ENCODE results near the gene WEE1. TPM values are rescaled to one million over a fixed set of nuclear protein-coding genes. Genes with fewer than 3 reads are reported as not detected.

Gene WEE1
- total and polyA plus RNA-seq, 2 donors (not counting 3 experiments of a cell fraction or from before 2014, with no cell fraction given) = 19.2 to 42.8 TPM

DNA sequence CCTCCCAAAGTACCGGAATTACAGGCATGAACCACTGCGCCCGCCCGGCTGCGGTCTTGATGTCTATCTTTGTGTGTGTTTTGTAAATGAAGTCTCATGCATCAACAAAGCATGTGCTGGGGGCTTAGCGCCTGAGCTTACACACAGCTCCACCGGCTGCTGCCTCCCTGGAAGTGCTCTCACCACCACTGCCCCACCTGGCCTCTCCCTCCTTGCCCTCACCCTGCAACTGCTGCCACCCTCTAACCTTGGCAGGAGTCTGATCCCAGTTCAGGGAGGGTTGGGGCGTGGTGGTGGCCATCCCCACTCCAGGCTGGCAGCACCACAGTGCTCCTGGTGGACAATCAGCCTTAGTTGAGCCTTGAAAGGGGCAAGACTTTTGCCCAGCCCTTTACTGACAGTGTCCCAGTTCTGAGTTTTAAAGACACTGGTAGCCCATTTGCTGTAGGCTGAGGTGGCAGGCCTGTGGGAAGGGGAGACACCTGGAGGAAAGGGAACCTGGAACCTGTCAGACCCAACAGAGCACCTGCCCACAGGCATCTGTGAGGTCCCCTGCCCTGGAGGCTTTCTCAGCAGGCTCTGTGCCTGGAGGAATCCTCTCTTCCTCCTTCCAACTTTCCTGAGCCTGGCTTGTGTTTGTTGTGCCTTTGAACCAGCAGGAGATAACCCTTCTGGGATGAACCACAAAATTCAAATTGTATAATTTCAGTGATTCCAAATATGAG is 42.4 kb upstream of the WEE1 start:
- Histone ChIP-seq H3K9me1 (replicated peaks; ENCODE audit: control insufficient read depth, extremely low read depth, insufficient read depth, low read length) (no peaks in the 10 kb centered on the region), H3K79me2 (ENCODE audit: control insufficient read depth, insufficient read depth, low read length) (no peaks in the 10 kb centered on the region), H4K20me1 (replicated peaks; ENCODE audit: control insufficient read depth, extremely low read depth, insufficient read depth, low read length) (no peaks in the 10 kb centered on the region), H3K4me1 (ENCODE audit: control insufficient read depth, extremely low read depth, insufficient read depth, low read length) (peaks cover 27% of the 10 kb centered on the region), H3K9ac (replicated peaks; ENCODE audit: extremely low read depth, insufficient read depth, low read length) (no peak overlapping the region), H3K27me3 (ENCODE audit: control insufficient read depth in 2 of 2, insufficient read depth in 2 of 2, low read length in 2 of 2) (no peaks in the 10 kb centered on the region), H2AFZ (ENCODE audit: low read depth, low read length) (no peak overlapping the region), H3K27ac (ENCODE audit: insufficient read depth, low read depth, low read length) (no peak overlapping the region), H3K36me3 (ENCODE audit: control insufficient read depth in 2 of 2, extremely low read depth in 1 of 2, insufficient read depth in 2 of 2, low read length in 2 of 2) (no peaks in the 10 kb centered on the region), H3K9me3 (replicated peaks; ENCODE audit: control insufficient read depth, insufficient read depth, low read length) (no peaks in the 10 kb centered on the region), H3K4me2 (ENCODE audit: insufficient read depth, low read length) (no peak overlapping the region), H3K4me3 (replicated peaks in 1 of 3; ENCODE audit: insufficient read depth in 1 of 3, low read depth in 1 of 3, low read length in 3 of 3) (no peak overlapping the region)
- BruUV-seq (replicated peaks) = no TSS peak
- no peak for FAIRE-seq
- DNase-seq (ENCODE audit: low read depth, low spot score) = no peak
- POLR2A ChIA-PET = no interaction called here
- intact Hi-C loops (cut with micrococcal nuclease) = no loop called here
- TF ChIP-seq GATA2 (IDR thresholded peaks at IDR 0.05; ENCODE audit: insufficient read depth, insufficient read length, low read depth, low read length) (no peak), FOS (IDR thresholded peaks at IDR 0.05; ENCODE audit: borderline replicate concordance, insufficient read depth, low read length) (no peak), JUN (IDR thresholded peaks at IDR 0.05; ENCODE audit: borderline replicate concordance, insufficient read depth, insufficient read length, low read depth) (no peak), POLR2AphosphoS5 (IDR thresholded peaks at IDR 0.05; ENCODE audit: insufficient read depth, low read depth, low read length) (no peak), POLR2A (IDR thresholded peaks at IDR 0.05; ENCODE audit: low read depth, low read length) (no peak), MYC (IDR thresholded peaks at IDR 0.05; ENCODE audit: low read depth, low read length) (no peak), EZH2 (IDR thresholded peaks at IDR 0.05; ENCODE audit: borderline replicate concordance, low read depth, low read length, severe bottlenecking) (no peak)
- TF ChIP-seq, protein P1, sequence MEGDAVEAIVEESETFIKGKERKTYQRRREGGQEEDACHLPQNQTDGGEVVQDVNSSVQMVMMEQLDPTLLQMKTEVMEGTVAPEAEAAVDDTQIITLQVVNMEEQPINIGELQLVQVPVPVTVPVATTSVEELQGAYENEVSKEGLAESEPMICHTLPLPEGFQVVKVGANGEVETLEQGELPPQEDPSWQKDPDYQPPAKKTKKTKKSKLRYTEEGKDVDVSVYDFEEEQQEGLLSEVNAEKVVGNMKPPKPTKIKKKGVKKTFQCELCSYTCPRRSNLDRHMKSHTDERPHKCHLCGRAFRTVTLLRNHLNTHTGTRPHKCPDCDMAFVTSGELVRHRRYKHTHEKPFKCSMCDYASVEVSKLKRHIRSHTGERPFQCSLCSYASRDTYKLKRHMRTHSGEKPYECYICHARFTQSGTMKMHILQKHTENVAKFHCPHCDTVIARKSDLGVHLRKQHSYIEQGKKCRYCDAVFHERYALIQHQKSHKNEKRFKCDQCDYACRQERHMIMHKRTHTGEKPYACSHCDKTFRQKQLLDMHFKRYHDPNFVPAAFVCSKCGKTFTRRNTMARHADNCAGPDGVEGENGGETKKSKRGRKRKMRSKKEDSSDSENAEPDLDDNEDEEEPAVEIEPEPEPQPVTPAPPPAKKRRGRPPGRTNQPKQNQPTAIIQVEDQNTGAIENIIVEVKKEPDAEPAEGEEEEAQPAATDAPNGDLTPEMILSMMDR (IDR thresholded peaks at IDR 0.05; ENCODE audit: extremely low read depth in 1 of 2, insufficient read depth in 1 of 2, low read depth in 1 of 2, low read length in 2 of 2) = no peak
- TF ChIP-seq, protein P2, sequence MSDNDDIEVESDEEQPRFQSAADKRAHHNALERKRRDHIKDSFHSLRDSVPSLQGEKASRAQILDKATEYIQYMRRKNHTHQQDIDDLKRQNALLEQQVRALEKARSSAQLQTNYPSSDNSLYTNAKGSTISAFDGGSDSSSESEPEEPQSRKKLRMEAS (IDR thresholded peaks at IDR 0.05; ENCODE audit: insufficient read depth, insufficient read length) = no peak
- CTCF ChIA-PET = no interaction called here
- dilution Hi-C loops (cut with MboI; ENCODE audit: extremely low pct_ligation_motif_present, low sequenced_read_pairs) = no loop called here
